Osteoblast (primary cell): ENCODE data around the gene PGAM5. TPM values are rescaled to one million over a fixed set of nuclear protein-coding genes. Genes with fewer than 3 reads are reported as not detected.
A peak's percentile ranks its signal among the peaks of the same experiment; 100 is the strongest.

Experiments
- DNase-seq: peaks from one replicate; pipeline ENCODE4 v3.0.0; 2011; ENCODE audit warnings: low spot score, mixed read lengths; ENCODE audit not compliant: insufficient read length; ENCODE audit errors: missing footprints
- H2AFZ ChIP-seq: 2 replicates; pipeline ENCODE4 v1.6.0; 2011; ENCODE audit warnings: mild to moderate bottlenecking, low read length
- H3K27ac ChIP-seq: 2 replicates; pipeline ENCODE4 v1.5.1; 2011; ENCODE audit warnings: mild to moderate bottlenecking, low read depth, low read length, moderate library complexity
- H3K27me3 ChIP-seq: 2 replicates; pipeline ENCODE4 v1.6.0; 2012; ENCODE audit warnings: mild to moderate bottlenecking, control low read depth, inconsistent platforms, low read length, moderate library complexity; ENCODE audit not compliant: insufficient read depth
- H3K36me3 ChIP-seq: 2 replicates; pipeline ENCODE4 v1.5.1; 2011; ENCODE audit warnings: mild to moderate bottlenecking, low read length, control low read depth, moderate library complexity; ENCODE audit not compliant: insufficient read depth
- H3K4me1 ChIP-seq: 2 replicates; pipeline ENCODE4 v1.5.1; 2011; ENCODE audit warnings: mild to moderate bottlenecking, low read length, control low read depth, moderate library complexity; ENCODE audit not compliant: insufficient read depth
- H3K4me2 ChIP-seq: 2 replicates; pipeline ENCODE4 v1.6.0; 2011; ENCODE audit warnings: mild to moderate bottlenecking, low read length; ENCODE audit not compliant: insufficient read depth
- H3K4me3 ChIP-seq: fragments of 200-600 bp; sonication (generic); 3 replicates; pipeline ENCODE4 v1.5.1; 2012; ENCODE audit warnings: mild to moderate bottlenecking, low read length, inconsistent platforms; ENCODE audit not compliant: insufficient read depth
- H3K79me2 ChIP-seq: 2 replicates; pipeline ENCODE4 v1.6.0; 2012; ENCODE audit warnings: mild to moderate bottlenecking, low read length, control low read depth, inconsistent platforms; ENCODE audit not compliant: insufficient read depth
- H3K9me3 ChIP-seq: 2 replicates; pipeline ENCODE4 v1.5.1; 2011; ENCODE audit warnings: low read depth, low read length, control low read depth
- H4K20me1 ChIP-seq: 2 replicates; pipeline ENCODE4 v1.6.0; 2012; ENCODE audit warnings: mild to moderate bottlenecking, low read length, control low read depth; ENCODE audit not compliant: insufficient read depth
- CTCF ChIP-seq: IDR thresholded peaks from 2 replicates; pipeline ENCODE4 v1.5.1; 2011; ENCODE audit warnings: mild to moderate bottlenecking, low read depth, low read length, moderate library complexity; ENCODE audit errors: extremely low read depth
- total RNA-seq: library from RNA; depleted of rRNA; stranded (reverse); fragments of >200 nt; gene quantifications from 2 replicates; pipeline ENCODE4 v1.2.3, GENCODE V29; 2012

PGAM5 gene
- total RNA-seq, 1 donor = 24.6 TPM

GRCh38 chr12:132741620-132742019 is 31.0 kb downstream of the PGAM5 start:
- Histone ChIP-seq H2AFZ (no peak overlapping the region), H3K27me3 (no peaks in the 10 kb centered on the region), H3K79me2 (peaks cover 72% of the 10 kb centered on the region), H3K4me2 (no peak overlapping the region), H4K20me1 (peaks cover 50% of the 10 kb centered on the region), H3K9me3 (no peaks in the 10 kb centered on the region), H3K4me3 (no peak overlapping the region), H3K36me3 (peaks cover 88% of the 10 kb centered on the region), H3K4me1 (no peaks in the 10 kb centered on the region), H3K27ac (no peak overlapping the region)
- no peak for DNase-seq
- TF ChIP-seq CTCF = no peak

- Histone ChIP-seq H3K4me1 (no peaks in the 10 kb centered on the region), H3K79me2 (peaks cover 87% of the 10 kb centered on the region), H3K4me2 (no peak overlapping the region), H3K9me3 (no peaks in the 10 kb centered on the region), H3K27me3 (no peaks in the 10 kb centered on the region), H3K27ac (no peak overlapping the region), H2AFZ (no peak overlapping the region), H4K20me1 (peaks cover 61% of the 10 kb centered on the region), H3K4me3 (no peak overlapping the region), H3K36me3 (peaks cover 91% of the 10 kb centered on the region)
- TF ChIP-seq CTCF = no peak
- peak; percentile 55 for DNase-seq
Measured at GRCh38 chr12:132743831-132744230, 33.2 kb downstream of the PGAM5 start.

- no peak overlapping the region for H2AFZ ChIP-seq
- TF ChIP-seq CTCF = no peak
- DNase-seq = no peak
- no peak overlapping the region for H3K4me3 ChIP-seq
- peaks cover 89% of the 10 kb centered on the region for H3K79me2 ChIP-seq
- no peak overlapping the region for H3K4me2 ChIP-seq
- no peaks in the 10 kb centered on the region for H3K4me1 ChIP-seq
- no peaks in the 10 kb centered on the region for H3K27me3 ChIP-seq
- no peak overlapping the region for H3K27ac ChIP-seq
- H4K20me1 ChIP-seq = peaks cover 64% of the 10 kb centered on the region
- peaks cover 87% of the 10 kb centered on the region for H3K36me3 ChIP-seq
- no peaks in the 10 kb centered on the region for H3K9me3 ChIP-seq
Measured at GRCh38 chr12:132746613-132747012, 36.0 kb downstream of the PGAM5 start.

GRCh38 chr12:132747395-132747794 is 36.8 kb downstream of the PGAM5 start:
- Histone ChIP-seq H3K4me2 (no peak overlapping the region), H3K79me2 (peaks cover 90% of the 10 kb centered on the region), H3K4me3 (no peak overlapping the region), H4K20me1 (peaks cover 63% of the 10 kb centered on the region), H3K36me3 (peaks cover 86% of the 10 kb centered on the region), H3K27ac (no peak overlapping the region), H3K9me3 (no peaks in the 10 kb centered on the region), H3K27me3 (no peaks in the 10 kb centered on the region), H2AFZ (no peak overlapping the region), H3K4me1 (no peaks in the 10 kb centered on the region)
- no peak for TF ChIP-seq CTCF
- peak; percentile 42 for DNase-seq
